ENCODE results near the gene MYT1. TPM values are rescaled to one million over a fixed set of nuclear protein-coding genes. Genes with fewer than 3 reads are reported as not detected.

Gene MYT1
- total and polyA plus RNA-seq, 9 of the 15 experiments (the other 6 are each of a cell fraction or from before 2014, with no cell fraction given) = 0.02 to 0.12 (median 0.06) TPM; not detected in 4

DNA sequence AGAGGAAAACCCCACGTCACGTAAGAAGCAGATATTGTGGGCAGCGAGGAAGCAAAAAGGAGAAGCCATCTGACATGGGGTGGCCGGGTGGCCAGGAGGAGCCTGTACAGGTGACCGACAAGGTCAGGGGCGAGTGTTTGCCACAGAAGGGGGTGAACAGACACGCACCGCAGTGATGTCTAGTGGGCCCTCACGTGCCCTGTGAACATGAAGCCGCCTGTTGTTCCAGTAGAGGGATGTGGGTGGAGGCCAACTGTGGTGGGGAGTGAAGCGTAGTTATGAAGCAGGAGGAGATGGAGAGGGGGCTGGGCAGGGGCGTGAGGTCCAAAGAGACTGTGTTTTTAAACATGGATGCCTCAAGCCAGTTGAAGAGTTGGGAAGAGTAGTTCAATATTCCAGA is 20.5 kb downstream of the MYT1 start (continued):
- TF ChIP-seq, protein P1, sequence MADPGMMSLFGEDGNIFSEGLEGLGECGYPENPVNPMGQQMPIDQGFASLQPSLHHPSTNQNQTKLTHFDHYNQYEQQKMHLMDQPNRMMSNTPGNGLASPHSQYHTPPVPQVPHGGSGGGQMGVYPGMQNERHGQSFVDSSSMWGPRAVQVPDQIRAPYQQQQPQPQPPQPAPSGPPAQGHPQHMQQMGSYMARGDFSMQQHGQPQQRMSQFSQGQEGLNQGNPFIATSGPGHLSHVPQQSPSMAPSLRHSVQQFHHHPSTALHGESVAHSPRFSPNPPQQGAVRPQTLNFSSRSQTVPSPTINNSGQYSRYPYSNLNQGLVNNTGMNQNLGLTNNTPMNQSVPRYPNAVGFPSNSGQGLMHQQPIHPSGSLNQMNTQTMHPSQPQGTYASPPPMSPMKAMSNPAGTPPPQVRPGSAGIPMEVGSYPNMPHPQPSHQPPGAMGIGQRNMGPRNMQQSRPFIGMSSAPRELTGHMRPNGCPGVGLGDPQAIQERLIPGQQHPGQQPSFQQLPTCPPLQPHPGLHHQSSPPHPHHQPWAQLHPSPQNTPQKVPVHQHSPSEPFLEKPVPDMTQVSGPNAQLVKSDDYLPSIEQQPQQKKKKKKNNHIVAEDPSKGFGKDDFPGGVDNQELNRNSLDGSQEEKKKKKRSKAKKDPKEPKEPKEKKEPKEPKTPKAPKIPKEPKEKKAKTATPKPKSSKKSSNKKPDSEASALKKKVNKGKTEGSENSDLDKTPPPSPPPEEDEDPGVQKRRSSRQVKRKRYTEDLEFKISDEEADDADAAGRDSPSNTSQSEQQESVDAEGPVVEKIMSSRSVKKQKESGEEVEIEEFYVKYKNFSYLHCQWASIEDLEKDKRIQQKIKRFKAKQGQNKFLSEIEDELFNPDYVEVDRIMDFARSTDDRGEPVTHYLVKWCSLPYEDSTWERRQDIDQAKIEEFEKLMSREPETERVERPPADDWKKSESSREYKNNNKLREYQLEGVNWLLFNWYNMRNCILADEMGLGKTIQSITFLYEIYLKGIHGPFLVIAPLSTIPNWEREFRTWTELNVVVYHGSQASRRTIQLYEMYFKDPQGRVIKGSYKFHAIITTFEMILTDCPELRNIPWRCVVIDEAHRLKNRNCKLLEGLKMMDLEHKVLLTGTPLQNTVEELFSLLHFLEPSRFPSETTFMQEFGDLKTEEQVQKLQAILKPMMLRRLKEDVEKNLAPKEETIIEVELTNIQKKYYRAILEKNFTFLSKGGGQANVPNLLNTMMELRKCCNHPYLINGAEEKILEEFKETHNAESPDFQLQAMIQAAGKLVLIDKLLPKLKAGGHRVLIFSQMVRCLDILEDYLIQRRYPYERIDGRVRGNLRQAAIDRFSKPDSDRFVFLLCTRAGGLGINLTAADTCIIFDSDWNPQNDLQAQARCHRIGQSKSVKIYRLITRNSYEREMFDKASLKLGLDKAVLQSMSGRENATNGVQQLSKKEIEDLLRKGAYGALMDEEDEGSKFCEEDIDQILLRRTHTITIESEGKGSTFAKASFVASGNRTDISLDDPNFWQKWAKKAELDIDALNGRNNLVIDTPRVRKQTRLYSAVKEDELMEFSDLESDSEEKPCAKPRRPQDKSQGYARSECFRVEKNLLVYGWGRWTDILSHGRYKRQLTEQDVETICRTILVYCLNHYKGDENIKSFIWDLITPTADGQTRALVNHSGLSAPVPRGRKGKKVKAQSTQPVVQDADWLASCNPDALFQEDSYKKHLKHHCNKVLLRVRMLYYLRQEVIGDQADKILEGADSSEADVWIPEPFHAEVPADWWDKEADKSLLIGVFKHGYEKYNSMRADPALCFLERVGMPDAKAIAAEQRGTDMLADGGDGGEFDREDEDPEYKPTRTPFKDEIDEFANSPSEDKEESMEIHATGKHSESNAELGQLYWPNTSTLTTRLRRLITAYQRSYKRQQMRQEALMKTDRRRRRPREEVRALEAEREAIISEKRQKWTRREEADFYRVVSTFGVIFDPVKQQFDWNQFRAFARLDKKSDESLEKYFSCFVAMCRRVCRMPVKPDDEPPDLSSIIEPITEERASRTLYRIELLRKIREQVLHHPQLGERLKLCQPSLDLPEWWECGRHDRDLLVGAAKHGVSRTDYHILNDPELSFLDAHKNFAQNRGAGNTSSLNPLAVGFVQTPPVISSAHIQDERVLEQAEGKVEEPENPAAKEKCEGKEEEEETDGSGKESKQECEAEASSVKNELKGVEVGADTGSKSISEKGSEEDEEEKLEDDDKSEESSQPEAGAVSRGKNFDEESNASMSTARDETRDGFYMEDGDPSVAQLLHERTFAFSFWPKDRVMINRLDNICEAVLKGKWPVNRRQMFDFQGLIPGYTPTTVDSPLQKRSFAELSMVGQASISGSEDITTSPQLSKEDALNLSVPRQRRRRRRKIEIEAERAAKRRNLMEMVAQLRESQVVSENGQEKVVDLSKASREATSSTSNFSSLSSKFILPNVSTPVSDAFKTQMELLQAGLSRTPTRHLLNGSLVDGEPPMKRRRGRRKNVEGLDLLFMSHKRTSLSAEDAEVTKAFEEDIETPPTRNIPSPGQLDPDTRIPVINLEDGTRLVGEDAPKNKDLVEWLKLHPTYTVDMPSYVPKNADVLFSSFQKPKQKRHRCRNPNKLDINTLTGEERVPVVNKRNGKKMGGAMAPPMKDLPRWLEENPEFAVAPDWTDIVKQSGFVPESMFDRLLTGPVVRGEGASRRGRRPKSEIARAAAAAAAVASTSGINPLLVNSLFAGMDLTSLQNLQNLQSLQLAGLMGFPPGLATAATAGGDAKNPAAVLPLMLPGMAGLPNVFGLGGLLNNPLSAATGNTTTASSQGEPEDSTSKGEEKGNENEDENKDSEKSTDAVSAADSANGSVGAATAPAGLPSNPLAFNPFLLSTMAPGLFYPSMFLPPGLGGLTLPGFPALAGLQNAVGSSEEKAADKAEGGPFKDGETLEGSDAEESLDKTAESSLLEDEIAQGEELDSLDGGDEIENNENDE (IDR thresholded peaks at IDR 0.05; ENCODE audit: low read depth, low read length) = no peak
- TF ChIP-seq NONO (IDR thresholded peaks at IDR 0.05; ENCODE audit: low read depth in 2 of 2, low read length in 1 of 2) (no peak), SP1 (CRISPR knock-in tag; IDR thresholded peaks at IDR 0.05) (no peak)
